GM23248 (cell line): Measurements from ENCODE around the gene ZFAND3.

Experiments used
- EZH2 ChIP-seq: fragments of 200-600 bp; sonication (generic); IDR thresholded peaks from 2 replicates; pipeline ENCODE4 v1.6.1; 2018; ENCODE audit warnings: antibody characterized with exemption, mild to moderate bottlenecking; ENCODE audit not compliant: insufficient read depth, poor library complexity, severe bottlenecking
- EZH2phosphoT487 ChIP-seq: fragments of 200-600 bp; sonication (generic); IDR thresholded peaks from 2 replicates; pipeline ENCODE4 v1.6.1; 2018; ENCODE audit warnings: antibody characterized with exemption, moderate library complexity, mild to moderate bottlenecking, low read depth; ENCODE audit not compliant: insufficient read depth

GRCh38 chr6:37998366-37998765 is 178.8 kb downstream of the ZFAND3 start:
- TF ChIP-seq EZH2phosphoT487 (no peak), EZH2 (no peak)
